ENCODE measurements around the gene KLHDC1.

DNA sequence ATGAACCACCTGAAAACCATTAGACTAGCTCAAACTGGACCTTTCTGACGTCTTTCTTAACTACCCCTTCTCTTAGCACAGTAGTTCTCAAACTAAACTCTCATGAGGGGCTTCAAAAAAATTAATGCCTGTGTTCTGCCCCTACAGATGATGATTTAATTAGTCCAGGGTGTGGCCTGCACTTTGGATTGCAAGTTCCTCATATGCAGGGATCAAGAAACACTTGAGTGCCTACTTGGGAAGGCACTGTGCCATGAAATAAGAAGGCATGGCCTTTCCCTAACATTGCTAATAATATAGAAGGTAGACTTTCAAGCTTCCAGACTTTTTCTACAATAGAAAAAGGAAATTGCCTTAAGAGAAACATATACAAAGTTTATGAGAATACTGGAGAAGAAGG, 52.3 kb downstream of the KLHDC1 start:
- TF ChIP-seq, protein P1, sequence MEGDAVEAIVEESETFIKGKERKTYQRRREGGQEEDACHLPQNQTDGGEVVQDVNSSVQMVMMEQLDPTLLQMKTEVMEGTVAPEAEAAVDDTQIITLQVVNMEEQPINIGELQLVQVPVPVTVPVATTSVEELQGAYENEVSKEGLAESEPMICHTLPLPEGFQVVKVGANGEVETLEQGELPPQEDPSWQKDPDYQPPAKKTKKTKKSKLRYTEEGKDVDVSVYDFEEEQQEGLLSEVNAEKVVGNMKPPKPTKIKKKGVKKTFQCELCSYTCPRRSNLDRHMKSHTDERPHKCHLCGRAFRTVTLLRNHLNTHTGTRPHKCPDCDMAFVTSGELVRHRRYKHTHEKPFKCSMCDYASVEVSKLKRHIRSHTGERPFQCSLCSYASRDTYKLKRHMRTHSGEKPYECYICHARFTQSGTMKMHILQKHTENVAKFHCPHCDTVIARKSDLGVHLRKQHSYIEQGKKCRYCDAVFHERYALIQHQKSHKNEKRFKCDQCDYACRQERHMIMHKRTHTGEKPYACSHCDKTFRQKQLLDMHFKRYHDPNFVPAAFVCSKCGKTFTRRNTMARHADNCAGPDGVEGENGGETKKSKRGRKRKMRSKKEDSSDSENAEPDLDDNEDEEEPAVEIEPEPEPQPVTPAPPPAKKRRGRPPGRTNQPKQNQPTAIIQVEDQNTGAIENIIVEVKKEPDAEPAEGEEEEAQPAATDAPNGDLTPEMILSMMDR (IDR thresholded peaks at IDR 0.05), result no peak
- TF ChIP-seq POLR2A (IDR thresholded peaks at IDR 0.05), result no peak
- no peak for TF ChIP-seq POLR2AphosphoS5 (IDR thresholded peaks at IDR 0.05; ENCODE audit: insufficient read depth in 1 of 2, low read depth in 1 of 2)

Data from vagina (tissue), 2 donors.